Ishikawa (cell line): ENCODE results near the gene FAM149B1.

Experiments used
- EP300 ChIP-seq: IDR thresholded peaks from 2 replicates; pipeline ENCODE4 v1.6.1; 2012; ENCODE audit warnings: borderline replicate concordance
- FOXM1 ChIP-seq: IDR thresholded peaks from 2 replicates; pipeline ENCODE4 v1.6.1; 2012; ENCODE audit warnings: low read depth, borderline replicate concordance
- NFIC ChIP-seq: IDR thresholded peaks from 2 replicates; pipeline ENCODE4 v1.6.1; 2012
- RAD21 ChIP-seq: IDR thresholded peaks from 2 replicates; pipeline ENCODE4 v1.6.1; 2012; ENCODE audit warnings: low read depth
- YY1 ChIP-seq: IDR thresholded peaks from 2 replicates; pipeline ENCODE4 v1.6.1; 2012; ENCODE audit warnings: low read depth
- TF ChIP-seq, protein P1 (sequence below): IDR thresholded peaks from 2 replicates; pipeline ENCODE4 v1.6.1; 2012

- TF ChIP-seq EP300 (no peak), FOXM1 (no peak), NFIC (no peak), YY1 (no peak), RAD21 (no peak)
- TF ChIP-seq, protein P1, sequence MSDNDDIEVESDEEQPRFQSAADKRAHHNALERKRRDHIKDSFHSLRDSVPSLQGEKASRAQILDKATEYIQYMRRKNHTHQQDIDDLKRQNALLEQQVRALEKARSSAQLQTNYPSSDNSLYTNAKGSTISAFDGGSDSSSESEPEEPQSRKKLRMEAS: no peak
Measured at GRCh38 chr10:73238990-73239566, 71.2 kb downstream of the FAM149B1 start.
